Endothelial cell of umbilical vein (primary cell): Measurements from ENCODE around the gene CARD19. TPM values are rescaled to one million over a fixed set of nuclear protein-coding genes. Genes with fewer than 3 reads are reported as not detected.

ENCODE experiments used
- BruUV-seq: library from RNA; stranded (reverse); fragments of 400-500 nt; replicated peaks from 2 replicates; lab custom pipeline; 2021; lab: Mats Ljungman, UMichigan
- CTCF ChIA-PET: fragments of 300-600, 350-600 bp; sonication (Branson Sonifier 250); formaldehyde crosslinking; loops from one replicate; lab custom pipeline; 2021; ENCODE audit warnings: antibody characterized with exemption, inconsistent platforms; lab: Charles Lee
- POLR2A ChIA-PET: fragments of 300-600, 350-600 bp; sonication (Branson Sonifier 250); formaldehyde crosslinking; loops from one replicate; lab custom pipeline; 2021; ENCODE audit warnings: antibody characterized with exemption, inconsistent platforms; lab: Charles Lee
- DNase-seq: peaks from one replicate; pipeline ENCODE4 v3.0.0-alpha.2; 2011; ENCODE audit warnings: low read depth, low spot score
- FAIRE-seq: peaks from 2 replicates; lab custom pipeline; 2011; peaks lifted over from hg19 to GRCh38; lab: Jason Lieb, UNC
- H2AFZ ChIP-seq: 2 replicates; pipeline ENCODE4 v1.6.0; 2012; ENCODE audit warnings: low read depth, low read length, control low read depth, inconsistent platforms
- H3K27ac ChIP-seq: 2 replicates; pipeline ENCODE4 v1.5.1; 2011; ENCODE audit warnings: low read depth, mild to moderate bottlenecking, control low read depth, low read length, moderate library complexity; ENCODE audit not compliant: insufficient read depth
- H3K27me3 ChIP-seq, 2 experiments: 2 replicates each; pipeline versions ENCODE4 v1.6.0 to v1.6.1; 2011; ENCODE audit warnings: low read length in 2 of 2, mixed read lengths in 1 of 2; ENCODE audit not compliant: control insufficient read depth in 2 of 2, insufficient read depth in 2 of 2
- H3K36me3 ChIP-seq, 2 experiments: 2 replicates in 1 of 2; 3 replicates in 1 of 2; pipeline ENCODE4 v1.5.1; 2011; ENCODE audit warnings: low read length in 2 of 2, mild to moderate bottlenecking in 1 of 2, moderate library complexity in 1 of 2; ENCODE audit not compliant: control insufficient read depth in 2 of 2, insufficient read depth in 2 of 2; ENCODE audit errors: extremely low read depth in 1 of 2
- H3K4me1 ChIP-seq: 3 replicates; pipeline ENCODE4 v1.5.1; 2011; ENCODE audit warnings: mild to moderate bottlenecking, low read length; ENCODE audit not compliant: control insufficient read depth, insufficient read depth; ENCODE audit errors: extremely low read depth
- H3K4me2 ChIP-seq: 2 replicates; pipeline ENCODE4 v1.6.1; 2011; ENCODE audit warnings: low read length, control low read depth, mixed read lengths; ENCODE audit not compliant: insufficient read depth
- H3K4me3 ChIP-seq, 3 experiments: fragments of 200-600 bp in 1 of 3; sonication (generic), shearing (Covaris generic) in 1 of 3; replicated peaks in 1 of 3; 2 replicates each; pipeline ENCODE4 v1.5.1; 2011 to 2016; ENCODE audit warnings: control low read depth in 3 of 3, low read length in 3 of 3, mild to moderate bottlenecking in 2 of 3, inconsistent platforms in 1 of 3, low read depth in 1 of 3, moderate library complexity in 1 of 3; ENCODE audit not compliant: insufficient read depth in 1 of 3
- H3K79me2 ChIP-seq: 2 replicates; pipeline ENCODE4 v1.6.0; 2012; ENCODE audit warnings: low read length, inconsistent platforms; ENCODE audit not compliant: control insufficient read depth, insufficient read depth
- H3K9ac ChIP-seq: replicated peaks from 2 replicates; pipeline ENCODE3; 2011; ENCODE audit warnings: low read length, control low read depth; ENCODE audit not compliant: insufficient read depth; ENCODE audit errors: extremely low read depth
- H3K9me1 ChIP-seq: replicated peaks from 3 replicates; pipeline ENCODE4 v1.6.0; 2011; ENCODE audit warnings: mild to moderate bottlenecking, low read length; ENCODE audit not compliant: control insufficient read depth, insufficient read depth; ENCODE audit errors: extremely low read depth
- H3K9me3 ChIP-seq: replicated peaks from 2 replicates; pipeline ENCODE4 v1.5.1; 2012; ENCODE audit warnings: low read length, inconsistent platforms; ENCODE audit not compliant: control insufficient read depth, insufficient read depth
- H4K20me1 ChIP-seq: replicated peaks from 2 replicates; pipeline ENCODE3; 2011; ENCODE audit warnings: mild to moderate bottlenecking, low read length; ENCODE audit not compliant: control insufficient read depth, insufficient read depth; ENCODE audit errors: extremely low read depth
- CTCF ChIP-seq, 2 donors: IDR thresholded peaks; 1 replicate in 1 of 2; 2 replicates in 1 of 2; pipeline ENCODE4 v1.5.1; 2011; ENCODE audit warnings: low read length in 2 of 2, mild to moderate bottlenecking in 2 of 2, moderate library complexity in 2 of 2, control low read depth in 1 of 2, inconsistent platforms in 1 of 2, low read depth in 1 of 2; ENCODE audit not compliant: insufficient read depth in 1 of 2; ENCODE audit errors: extremely low read depth in 1 of 2
- EZH2 ChIP-seq: IDR thresholded peaks from 2 replicates; pipeline ENCODE4 v1.6.1; 2012; ENCODE audit warnings: borderline replicate concordance, low read depth, mild to moderate bottlenecking, moderate library complexity, low read length, inconsistent platforms; ENCODE audit not compliant: severe bottlenecking
- FOS ChIP-seq: IDR thresholded peaks from 2 replicates; pipeline ENCODE4 v1.6.1; 2011; ENCODE audit warnings: mild to moderate bottlenecking, low read length, moderate library complexity, borderline replicate concordance; ENCODE audit not compliant: insufficient read depth
- GATA2 ChIP-seq: IDR thresholded peaks from 2 replicates; pipeline ENCODE4 v1.7.0; 2011; ENCODE audit warnings: low read depth, mild to moderate bottlenecking, moderate library complexity, mixed read lengths, low read length; ENCODE audit not compliant: insufficient read length, insufficient read depth
- JUN ChIP-seq: IDR thresholded peaks from 2 replicates; pipeline ENCODE4 v1.6.1; 2011; ENCODE audit warnings: borderline replicate concordance, low read depth; ENCODE audit not compliant: insufficient read length, insufficient read depth
- MAX ChIP-seq: IDR thresholded peaks from 2 replicates; pipeline ENCODE4 v1.6.1; 2011; ENCODE audit not compliant: insufficient read depth, insufficient read length
- MYC ChIP-seq: IDR thresholded peaks from one replicate; pipeline ENCODE4 v1.6.1; 2011; ENCODE audit warnings: mild to moderate bottlenecking, low read depth, low read length
- POLR2A ChIP-seq: IDR thresholded peaks from 2 replicates; pipeline ENCODE4 v1.6.1; 2012; ENCODE audit warnings: low read depth, mild to moderate bottlenecking, control low read depth, low read length
- POLR2AphosphoS5 ChIP-seq: IDR thresholded peaks from 2 replicates; pipeline ENCODE4 v1.6.1; 2012; ENCODE audit warnings: low read depth, mild to moderate bottlenecking, control low read depth, low read length, moderate library complexity; ENCODE audit not compliant: insufficient read depth
- dilution Hi-C: fragments of 300-500 bp; cut with MboI; formaldehyde crosslinking; loops from one replicate; pipeline ENCODE4 v1.15.0; 2019; ENCODE audit warnings: low sequenced_read_pairs; ENCODE audit not compliant: extremely low pct_ligation_motif_present
- intact Hi-C: fragments of 100-400 bp; cut with micrococcal nuclease; formaldehyde crosslinking; loops from one replicate; pipeline ENCODE4 v1.10.0; 2022
- polyA plus RNA-seq, 4 experiments: library from polyadenylated mRNA; depleted of rRNA in 3 of 4; stranded (reverse) in 3 of 4; unstranded in 1 of 4; fragments of >200 nt; gene quantifications; 2 replicates each; pipeline versions ENCODE4 v1.2.1 to v1.2.3, GENCODE V29; 2011 to 2012; ENCODE audit warnings: missing spikeins in 1 of 4
- total RNA-seq: library from RNA; stranded (reverse); gene quantifications from 2 replicates; pipeline ENCODE4 v1.2.3, GENCODE V29; 2021

The CARD19 gene
- total and polyA plus RNA-seq, 2 donors (not counting 3 experiments of a cell fraction or from before 2014, with no cell fraction given), result 45.7 to 148 TPM

- dilution Hi-C loops, result no loop called here
- H3K36me3 ChIP-seq, result peaks cover 0 to 15% of the 10 kb centered on the region in 2 experiments
- peaks cover 5% of the 10 kb centered on the region for H3K79me2 ChIP-seq
- H3K9ac ChIP-seq, result no peak overlapping the region
- no peak for TF ChIP-seq POLR2A
- no peak for TF ChIP-seq POLR2AphosphoS5
- TF ChIP-seq JUN, result no peak
- TF ChIP-seq GATA2, result no peak
- no peak for TF ChIP-seq CTCF (IDR thresholded peaks at IDR 0.05; ENCODE audit: extremely low read depth in 1 of 2, insufficient read depth in 1 of 2, low read depth in 1 of 2, low read length in 2 of 2)
- TF ChIP-seq MAX, result no peak
- TF ChIP-seq MYC, result no peak
- no peak for TF ChIP-seq EZH2
- no peak for TF ChIP-seq FOS
- DNase-seq, result no peak
- FAIRE-seq, result no peak
- H3K9me3 ChIP-seq, result no peaks in the 10 kb centered on the region
- no peaks in the 10 kb centered on the region for H3K27me3 ChIP-seq
- peaks cover 37% of the 10 kb centered on the region for H3K4me1 ChIP-seq
- no peak overlapping the region for H3K27ac ChIP-seq
- no TSS peak for BruUV-seq
- no peaks in the 10 kb centered on the region for H3K9me1 ChIP-seq
- intact Hi-C loops, result no loop called here
- H4K20me1 ChIP-seq, result no peaks in the 10 kb centered on the region
- no peak overlapping the region for H3K4me2 ChIP-seq
- no peak overlapping the region for H3K4me3 ChIP-seq
- H2AFZ ChIP-seq, result no peak overlapping the region
- CTCF ChIA-PET, result interaction anchor here (0.8 to 1.7 kb wide), 3 partner anchors 17 to 122 kb away, joined by 3 to 4 read pairs (median 3); no protein-coding TSS in a partner anchor
- POLR2A ChIA-PET, result no interaction called here
Observed at GRCh38 chr9:93125331-93125894, 29.4 kb downstream of the CARD19 start.
